RWPE2 (cell line): Measurements from ENCODE around the gene C1orf198.

ENCODE experiments used
- ATAC-seq: fragments of 200-7000 bp; cut with Tn5 transposase; 3 replicates; pipeline ENCODE4 v1.9.1; 2021; ENCODE audit warnings: low read depth
- DNase-seq: peaks from one replicate; pipeline ENCODE4 v3.0.0-alpha.2; 2020; ENCODE audit warnings: low spot score
- H3K27ac ChIP-seq: fragments of 450-650 bp; 2 replicates; pipeline ENCODE4 v1.5.1; 2017; ENCODE audit warnings: mild to moderate bottlenecking; ENCODE audit not compliant: poor library complexity, severe bottlenecking
- H3K27me3 ChIP-seq: fragments of 250-450 bp; sonication (Bioruptor Pico); 2 replicates; pipeline ENCODE4 v1.5.1; 2021; ENCODE audit warnings: mild to moderate bottlenecking, moderate library complexity; ENCODE audit not compliant: insufficient read depth, poor library complexity, severe bottlenecking
- H3K36me3 ChIP-seq: fragments of 250-450 bp; sonication (Bioruptor Pico); 2 replicates; pipeline ENCODE4 v1.5.1; 2020; ENCODE audit warnings: low read depth, mild to moderate bottlenecking, moderate library complexity
- H3K4me1 ChIP-seq: fragments of 250-450 bp; sonication (Bioruptor Pico); 2 replicates; pipeline ENCODE4 v1.5.1; 2021; ENCODE audit warnings: mild to moderate bottlenecking, moderate library complexity; ENCODE audit not compliant: insufficient read depth, poor library complexity, severe bottlenecking
- H3K4me3 ChIP-seq: fragments of 250-450 bp; sonication (Bioruptor Pico); 2 replicates; pipeline ENCODE4 v1.5.1; 2021; ENCODE audit warnings: mild to moderate bottlenecking, moderate library complexity; ENCODE audit not compliant: severe bottlenecking
- H3K9me3 ChIP-seq: fragments of 250-450 bp; sonication (Bioruptor Pico); 2 replicates; pipeline ENCODE4 v1.5.1; 2021; ENCODE audit warnings: mild to moderate bottlenecking, moderate library complexity; ENCODE audit not compliant: severe bottlenecking
- CTCF ChIP-seq: fragments of 450-650 bp; IDR thresholded peaks from one replicate; pipeline ENCODE4 v1.5.1; 2017; ENCODE audit warnings: mild to moderate bottlenecking, moderate library complexity; ENCODE audit not compliant: poor library complexity, severe bottlenecking

C1orf198 gene

GRCh38 chr1:230794871-230795605, 73.3 kb downstream of the C1orf198 start:
- H3K9me3 ChIP-seq: no peaks in the 10 kb centered on the region
- no peaks in the 10 kb centered on the region for H3K4me1 ChIP-seq
- no peak for TF ChIP-seq CTCF
- H3K4me3 ChIP-seq: no peak overlapping the region
- H3K27ac ChIP-seq: no peak overlapping the region
- DNase-seq (no peak), ATAC-seq (no peak)
- H3K36me3 ChIP-seq: no peaks in the 10 kb centered on the region
- H3K27me3 ChIP-seq: no peaks in the 10 kb centered on the region

GRCh38 chr1:230794431-230794830, 73.9 kb downstream of the C1orf198 start:
- H3K4me3 ChIP-seq: no peak overlapping the region
- ATAC-seq: no peak

GRCh38 chr1:230793463-230793745, 74.9 kb downstream of the C1orf198 start:
- H3K4me1 ChIP-seq: no peaks in the 10 kb centered on the region

More at GRCh38 chr1:230794431-230794830, 73.9 kb downstream of the C1orf198 start:
- Histone ChIP-seq H3K4me1 (no peaks in the 10 kb centered on the region), H3K27me3 (no peaks in the 10 kb centered on the region), H3K9me3 (no peaks in the 10 kb centered on the region), H3K36me3 (no peaks in the 10 kb centered on the region), H3K27ac (no peak overlapping the region)
- no peak for TF ChIP-seq CTCF
- DNase-seq: no peak

GRCh38 chr1:230792691-230793462, 75.4 kb downstream of the C1orf198 start:
- DNase-seq (no peak), ATAC-seq (no peak)
- Histone ChIP-seq H3K4me1 (no peaks in the 10 kb centered on the region), H3K27me3 (no peaks in the 10 kb centered on the region), H3K9me3 (no peaks in the 10 kb centered on the region), H3K27ac (no peak overlapping the region), H3K4me3 (no peak overlapping the region), H3K36me3 (no peaks in the 10 kb centered on the region)
- no peak for TF ChIP-seq CTCF

More at GRCh38 chr1:230793463-230793745, 74.9 kb downstream of the C1orf198 start:
- TF ChIP-seq CTCF: no peak
- no peaks in the 10 kb centered on the region for H3K27me3 ChIP-seq
- no peak for DNase-seq
- H3K9me3 ChIP-seq: no peaks in the 10 kb centered on the region
- H3K4me3 ChIP-seq: no peak overlapping the region
- ATAC-seq: no peak
- H3K27ac ChIP-seq: no peak overlapping the region
- no peaks in the 10 kb centered on the region for H3K36me3 ChIP-seq
